ENCODE measurements around the gene RNF225. TPM values are rescaled to one million over a fixed set of nuclear protein-coding genes. Genes with fewer than 3 reads are reported as not detected.
A peak's percentile ranks its signal among the peaks of the same experiment; 100 is the strongest.

RNF225 gene
- total and polyA plus RNA-seq, 9 of the 15 experiments (the other 6 are each of a cell fraction or from before 2014, with no cell fraction given), result 0.33 TPM; not detected in 8

DNA sequence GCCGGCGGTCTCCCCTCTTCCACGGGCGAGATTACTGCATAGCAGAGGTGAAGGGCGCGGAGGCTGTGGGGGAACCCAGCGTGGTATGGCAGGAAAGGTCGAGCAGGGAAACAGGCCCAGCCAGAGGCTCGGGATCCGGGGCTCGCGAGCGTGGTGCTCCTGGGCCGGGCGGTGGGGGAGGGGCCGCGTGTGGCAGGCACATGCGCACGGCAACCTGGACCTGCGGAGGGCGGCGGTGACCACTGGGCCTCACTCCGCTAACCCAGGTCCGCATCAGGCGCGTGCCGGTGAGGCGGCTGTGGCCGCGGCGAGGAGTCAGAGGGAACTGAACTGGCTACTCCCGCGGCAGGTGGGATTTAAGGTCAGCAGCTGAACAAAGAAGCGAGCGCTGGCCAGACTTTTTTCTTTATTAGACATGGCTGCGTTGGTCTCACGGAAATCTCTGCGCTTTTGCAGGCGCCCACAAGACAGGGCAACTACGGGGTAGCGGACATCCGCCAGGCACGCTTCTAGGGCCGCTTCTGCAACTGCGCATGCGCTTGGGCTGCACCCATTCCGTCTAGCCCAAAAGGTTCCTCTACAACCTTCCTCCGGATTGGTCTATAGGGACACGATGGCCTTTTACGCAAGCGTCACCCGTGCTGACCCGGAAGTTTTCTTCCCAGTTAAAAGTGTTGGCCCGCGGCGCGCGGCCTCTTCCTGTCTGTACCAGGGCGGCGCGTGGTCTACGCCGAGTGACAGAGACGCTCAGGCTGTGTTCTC lies 8.7 kb upstream of the RNF225 start, which contains the start of gene RPS5 (continued):
- 0 out of 2 replicates have a peak, but pooled peaks have one; percentile 3 for TF ChIP-seq NFE2 (IDR thresholded peaks at IDR 0.05; ENCODE audit: low read depth)
- TF ChIP-seq ZNF277 (CRISPR knock-in tag; IDR thresholded peaks at IDR 0.05; ENCODE audit: borderline replicate concordance), result no peak
- peak; percentile 83 for TF ChIP-seq LCOR (CRISPR knock-in tag; IDR thresholded peaks at IDR 0.05)
- TF ChIP-seq GTF2F1 (IDR thresholded peaks at IDR 0.05; ENCODE audit: low read depth, low read length), result peak; percentile 96
- no peak for TF ChIP-seq ZNF197 (CRISPR knock-in tag; IDR thresholded peaks at IDR 0.05; ENCODE audit: low read depth)
- TF ChIP-seq SIRT6 (IDR thresholded peaks at IDR 0.05; ENCODE audit: low read depth, low read length), result no peak
- TF ChIP-seq TBL1XR1 (IDR thresholded peaks at IDR 0.05; ENCODE audit: low read length in 2 of 2), result peak in 1 of 2 experiments; percentile 45; a peak in 3 of 4 replicates
- peak; percentile 23 for TF ChIP-seq PRPF4 (IDR thresholded peaks at IDR 0.05; ENCODE audit: insufficient read depth, low read depth, low read length, poor library complexity, severe bottlenecking)
- TF ChIP-seq, protein P1, sequence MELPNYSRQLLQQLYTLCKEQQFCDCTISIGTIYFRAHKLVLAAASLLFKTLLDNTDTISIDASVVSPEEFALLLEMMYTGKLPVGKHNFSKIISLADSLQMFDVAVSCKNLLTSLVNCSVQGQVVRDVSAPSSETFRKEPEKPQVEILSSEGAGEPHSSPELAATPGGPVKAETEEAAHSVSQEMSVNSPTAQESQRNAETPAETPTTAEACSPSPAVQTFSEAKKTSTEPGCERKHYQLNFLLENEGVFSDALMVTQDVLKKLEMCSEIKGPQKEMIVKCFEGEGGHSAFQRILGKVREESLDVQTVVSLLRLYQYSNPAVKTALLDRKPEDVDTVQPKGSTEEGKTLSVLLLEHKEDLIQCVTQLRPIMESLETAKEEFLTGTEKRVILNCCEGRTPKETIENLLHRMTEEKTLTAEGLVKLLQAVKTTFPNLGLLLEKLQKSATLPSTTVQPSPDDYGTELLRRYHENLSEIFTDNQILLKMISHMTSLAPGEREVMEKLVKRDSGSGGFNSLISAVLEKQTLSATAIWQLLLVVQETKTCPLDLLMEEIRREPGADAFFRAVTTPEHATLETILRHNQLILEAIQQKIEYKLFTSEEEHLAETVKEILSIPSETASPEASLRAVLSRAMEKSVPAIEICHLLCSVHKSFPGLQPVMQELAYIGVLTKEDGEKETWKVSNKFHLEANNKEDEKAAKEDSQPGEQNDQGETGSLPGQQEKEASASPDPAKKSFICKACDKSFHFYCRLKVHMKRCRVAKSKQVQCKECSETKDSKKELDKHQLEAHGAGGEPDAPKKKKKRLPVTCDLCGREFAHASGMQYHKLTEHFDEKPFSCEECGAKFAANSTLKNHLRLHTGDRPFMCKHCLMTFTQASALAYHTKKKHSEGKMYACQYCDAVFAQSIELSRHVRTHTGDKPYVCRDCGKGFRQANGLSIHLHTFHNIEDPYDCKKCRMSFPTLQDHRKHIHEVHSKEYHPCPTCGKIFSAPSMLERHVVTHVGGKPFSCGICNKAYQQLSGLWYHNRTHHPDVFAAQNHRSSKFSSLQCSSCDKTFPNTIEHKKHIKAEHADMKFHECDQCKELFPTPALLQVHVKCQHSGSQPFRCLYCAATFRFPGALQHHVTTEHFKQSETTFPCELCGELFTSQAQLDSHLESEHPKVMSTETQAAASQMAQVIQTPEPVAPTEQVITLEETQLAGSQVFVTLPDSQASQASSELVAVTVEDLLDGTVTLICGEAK (IDR thresholded peaks at IDR 0.05), result peak; percentile 97
- TF ChIP-seq, protein P1 (CRISPR knock-in tag; IDR thresholded peaks at IDR 0.05), result peak; percentile 56; the same call in 1 of the 2 replicates
- TF ChIP-seq AFF4 (CRISPR knock-in tag; IDR thresholded peaks at IDR 0.05), result peak; percentile 53
